Anterior cingulate cortex (tissue), 58 donors: ENCODE results near the gene PARP9.
"Not testable (repeated sequence)": the region's sequence is repeated elsewhere in the genome, so short reads cannot be mapped to it uniquely, and the experiment has no call there.

Experiments
- DNase-seq, 58 donors: peaks; one replicate each; lab custom pipeline; 2025; lab: John Stamatoyannopoulos, UW

PARP9 gene

DNA sequence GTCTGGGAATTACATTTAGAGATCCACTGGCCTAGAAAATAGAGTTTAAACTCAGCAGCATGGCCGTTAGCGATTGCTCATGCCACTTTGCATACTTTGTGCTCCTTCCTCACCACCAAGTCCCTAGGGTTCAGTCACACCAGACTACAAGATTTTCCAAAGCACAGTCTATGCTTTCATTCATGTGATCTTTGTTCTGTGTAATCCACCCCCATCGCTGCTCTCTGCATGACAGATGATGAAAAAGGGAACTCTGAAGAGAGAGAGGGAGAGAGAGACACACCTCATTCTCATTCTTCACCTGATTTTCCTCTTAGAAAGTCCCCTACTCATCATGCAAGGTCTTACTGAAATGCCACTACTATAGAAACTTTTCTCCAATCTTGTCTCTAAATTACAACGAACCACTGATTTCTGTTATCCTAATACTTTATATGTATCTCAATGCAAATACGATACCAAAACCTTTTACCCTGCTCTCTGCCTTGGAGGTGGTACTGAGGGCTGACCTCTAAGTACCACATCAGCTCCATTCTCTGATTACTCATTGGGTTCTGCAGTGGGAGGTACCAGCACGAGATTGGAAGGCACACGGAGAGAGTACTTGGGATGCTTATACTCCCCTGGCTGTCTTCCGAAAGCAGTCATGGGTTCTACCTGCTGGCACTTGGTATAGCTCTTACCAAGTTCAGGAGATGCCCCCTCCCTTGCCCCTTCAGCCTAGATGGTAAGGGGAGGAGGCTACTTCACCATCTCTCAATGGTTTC, 12.3 kb upstream of the PARP9 start:
- no peak for DNase-seq

DNA sequence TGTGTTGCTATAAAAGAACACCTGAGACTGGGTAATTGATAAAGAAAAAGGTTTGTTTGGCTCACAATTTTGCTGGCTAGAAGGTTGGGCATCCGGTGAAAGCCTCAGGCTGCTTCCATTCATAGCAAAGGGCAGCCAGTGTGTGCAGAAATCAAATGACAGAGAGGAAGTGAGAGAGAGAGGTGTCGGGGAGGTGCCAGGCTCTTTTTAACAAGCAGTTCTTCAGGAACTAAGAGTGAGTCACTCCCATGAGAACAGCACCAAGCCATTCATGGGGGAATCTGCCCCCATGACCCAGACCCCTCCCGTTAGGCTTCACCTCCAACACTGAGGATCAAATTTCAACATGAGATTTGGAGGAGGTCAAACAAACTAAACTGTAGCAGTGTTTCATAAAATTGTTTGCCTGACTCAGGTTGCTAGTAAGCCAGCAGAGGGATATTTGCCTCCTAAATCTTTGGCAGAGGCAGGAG, 8.9 kb upstream of the PARP9 start:
- no peak for DNase-seq

DNA sequence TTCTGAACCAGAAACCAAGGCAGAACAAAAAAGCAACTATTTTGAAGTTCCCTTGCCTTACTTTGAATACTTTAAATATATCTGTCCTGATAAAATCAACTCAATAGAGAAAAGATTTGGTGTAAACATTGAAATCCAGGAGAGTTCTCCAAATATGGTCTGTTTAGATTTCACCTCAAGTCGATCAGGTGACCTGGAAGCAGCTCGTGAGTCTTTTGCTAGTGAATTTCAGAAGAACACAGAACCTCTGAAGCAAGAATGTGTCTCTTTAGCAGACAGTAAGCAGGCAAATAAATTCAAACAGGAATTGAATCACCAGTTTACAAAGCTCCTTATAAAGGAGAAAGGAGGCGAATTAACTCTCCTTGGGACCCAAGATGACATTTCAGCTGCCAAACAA, 4.7 kb upstream of the PARP9 start:
- no peak for DNase-seq

DNA sequence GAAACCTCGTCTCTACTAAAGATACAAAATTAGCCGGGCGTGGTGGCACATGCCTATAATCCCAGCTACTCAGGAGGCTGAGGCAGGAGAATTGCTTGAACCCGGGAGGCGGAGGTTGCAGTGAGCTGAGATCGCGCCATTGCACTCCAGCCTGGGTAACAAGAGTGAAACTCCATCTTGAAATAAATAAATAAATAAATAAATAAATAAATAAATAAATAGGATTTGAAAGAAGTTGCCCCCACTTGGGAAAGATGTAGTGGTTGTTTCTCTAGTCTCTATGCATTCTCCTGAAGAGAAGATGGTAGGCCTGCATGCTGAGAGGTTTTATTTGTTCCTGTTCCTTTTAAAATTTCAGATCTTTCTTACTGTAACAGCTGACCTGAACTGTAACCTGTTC, 4.0 kb upstream of the PARP9 start:
- not testable (repeated sequence) for DNase-seq

DNA sequence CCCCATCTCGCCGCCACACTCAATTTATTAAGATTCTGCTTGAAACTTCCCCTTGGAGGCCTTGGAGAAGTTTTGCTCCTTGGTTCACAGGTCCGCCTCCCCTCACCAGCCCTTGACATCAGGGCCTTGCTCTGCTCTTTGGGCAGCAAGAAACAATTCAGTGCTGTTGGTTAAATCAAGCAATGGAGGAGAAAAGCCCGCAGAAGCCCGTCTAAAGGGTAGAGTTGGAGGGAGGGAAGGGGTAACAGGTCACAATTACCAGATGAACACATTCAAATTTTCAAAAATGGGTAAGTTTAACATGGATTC, 429 bp downstream of the PARP9 start:
- peak in 1 of 58 donors; percentile 7 for DNase-seq

DNA sequence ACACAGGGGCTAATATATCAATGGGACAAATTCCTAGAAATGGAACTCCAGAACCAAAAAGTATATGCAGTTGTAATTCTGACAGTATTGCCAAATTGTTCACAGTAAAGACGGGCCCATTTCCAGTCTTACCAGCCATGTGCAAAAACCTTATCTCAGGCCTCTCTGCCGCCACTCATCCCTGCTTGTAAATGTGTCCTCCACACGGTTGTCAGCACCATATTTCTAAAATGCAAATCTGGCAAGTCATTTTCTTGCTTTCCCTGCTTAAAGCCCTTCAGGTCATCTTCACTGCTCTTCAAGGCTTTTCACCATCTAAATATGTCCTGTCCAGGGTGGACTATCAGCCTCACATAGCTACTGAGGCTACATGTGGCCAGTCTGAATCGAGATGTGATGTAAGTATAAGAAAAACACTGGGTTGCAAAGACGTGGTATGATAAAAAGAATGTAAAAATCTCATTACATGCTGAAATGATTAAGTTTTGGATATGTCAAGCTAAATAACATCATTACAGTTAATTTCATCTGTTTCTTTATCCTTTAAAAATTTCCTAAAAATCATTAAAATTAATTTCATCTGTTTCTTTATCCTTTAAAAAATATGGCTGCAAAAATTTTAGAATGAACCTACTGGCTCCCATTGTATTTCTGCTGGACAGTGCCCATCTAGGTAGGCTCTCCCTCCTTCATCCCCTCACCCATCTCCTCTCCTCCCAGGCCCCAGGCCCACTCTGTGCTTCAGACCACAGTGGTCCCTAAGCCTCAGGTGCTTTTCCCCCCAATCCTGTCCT, 980 bp downstream of the PARP9 start:
- DNase-seq = no peak

DNA sequence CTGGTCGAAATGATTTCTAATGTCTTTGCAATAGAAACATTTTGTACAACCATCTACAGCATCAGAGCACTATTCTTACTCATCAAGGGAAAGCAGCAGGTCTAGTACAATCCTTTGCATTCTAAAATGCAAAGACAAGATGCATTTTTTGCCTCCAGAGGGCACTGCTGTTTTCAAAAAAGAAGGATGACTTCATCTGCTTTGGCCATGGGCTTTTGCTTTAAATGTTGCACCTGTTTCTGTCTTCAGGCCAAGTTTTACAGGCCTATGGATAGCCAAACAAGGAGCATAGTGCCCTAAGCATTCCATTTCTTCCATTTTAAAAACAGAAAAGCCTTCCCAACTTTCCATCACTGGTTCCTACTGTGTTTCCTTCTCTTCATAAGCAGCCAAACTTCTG, 3.4 kb downstream of the PARP9 start:
- peak in 3 of 58 donors; percentile 0 to 24 (median 3) for DNase-seq

DNA sequence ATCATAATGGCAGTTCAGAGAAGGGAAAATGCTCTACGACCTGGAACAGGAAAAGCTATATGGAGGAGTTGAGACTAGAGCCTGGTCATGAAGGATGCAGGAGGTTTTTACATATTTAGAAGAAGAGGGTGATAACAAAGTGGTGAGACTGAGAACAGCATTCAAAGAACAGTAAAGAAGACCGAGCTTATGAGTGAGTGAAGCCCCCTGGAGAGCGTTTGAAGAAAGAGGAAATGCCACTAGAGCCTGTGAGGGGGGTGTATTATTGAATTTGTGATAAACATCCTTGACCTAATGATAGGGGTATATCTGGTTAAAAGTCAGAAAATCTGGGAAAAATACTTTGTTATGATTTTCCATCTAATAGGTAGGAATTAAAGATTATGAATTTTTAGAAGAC, 4.2 kb downstream of the PARP9 start:
- no peak for DNase-seq

DNA sequence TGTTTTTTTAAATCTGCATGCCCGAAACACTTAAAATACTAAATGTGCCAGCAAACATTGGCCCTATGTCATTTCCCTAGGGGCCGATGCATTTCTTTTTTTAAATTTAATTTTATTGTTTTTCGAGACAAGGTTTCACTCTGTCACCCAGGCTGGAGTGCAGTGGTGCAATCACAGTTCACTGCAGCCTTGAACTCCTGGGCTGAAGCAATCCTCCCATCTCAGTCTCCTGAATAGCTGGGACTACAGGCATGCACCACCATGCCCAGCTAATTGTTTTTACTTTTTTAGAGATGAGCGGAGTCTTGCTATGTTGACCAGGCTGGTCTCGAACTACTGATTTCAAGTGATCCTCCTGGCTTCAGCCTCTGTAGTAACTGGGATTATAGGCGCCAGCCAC, 5.5 kb downstream of the PARP9 start:
- no peak for DNase-seq

DNA sequence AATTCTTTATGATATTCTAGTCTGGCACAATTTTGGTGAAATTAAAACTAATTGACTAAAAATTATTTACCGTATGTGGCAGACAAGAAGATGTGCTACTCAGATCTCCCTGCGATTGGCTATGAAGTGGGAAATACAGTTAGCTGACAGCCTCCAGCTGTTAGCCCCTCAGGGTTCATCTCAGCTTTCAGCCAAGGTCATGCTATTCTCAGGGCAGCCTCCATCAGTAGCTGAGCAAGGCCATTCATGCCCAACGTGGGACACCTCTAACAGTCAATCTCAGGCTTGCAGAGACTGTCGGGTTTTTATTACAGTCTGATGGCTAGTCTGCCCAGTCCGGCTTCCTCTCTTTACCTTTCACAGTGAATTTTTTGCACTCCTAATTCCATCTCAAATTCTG, 6.7 kb downstream of the PARP9 start:
- DNase-seq = no peak

DNA sequence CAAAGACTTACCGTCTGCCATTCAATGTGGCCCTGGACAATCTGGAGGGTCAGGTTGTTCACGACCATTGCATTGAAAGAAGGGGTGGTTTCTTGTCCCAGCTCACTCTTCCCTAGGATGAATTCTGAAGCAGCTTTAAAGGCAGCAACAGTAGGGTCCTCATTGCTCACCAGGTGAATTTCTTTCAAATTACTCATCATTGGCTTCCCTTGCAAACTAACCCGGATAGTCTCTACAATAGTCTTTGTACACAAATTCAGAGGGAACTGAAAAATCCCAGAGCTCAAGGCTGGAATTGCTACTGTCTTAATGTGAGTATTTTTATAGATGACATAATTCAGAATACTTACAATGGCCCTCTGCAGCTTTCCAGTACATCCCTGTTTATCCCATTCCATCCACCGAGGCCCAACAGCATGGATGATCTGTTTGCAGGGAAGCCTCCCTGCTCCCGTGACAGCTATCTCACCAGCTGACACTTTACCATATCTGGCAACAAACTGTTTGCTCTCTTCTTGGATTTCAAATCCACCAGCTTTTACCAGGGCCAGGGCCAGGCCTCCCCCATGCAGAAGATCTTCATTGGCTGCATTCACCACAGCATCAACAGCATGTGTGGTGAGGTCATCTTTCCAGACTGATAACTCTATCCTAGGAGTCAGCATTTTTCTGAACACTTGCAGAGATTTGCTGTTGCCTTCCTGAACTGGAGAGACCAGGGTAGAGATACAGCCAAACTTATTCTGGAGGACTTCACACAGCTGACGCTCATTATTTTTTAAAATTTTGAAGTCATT, 8.6 kb downstream of the PARP9 start:
- DNase-seq = no peak

DNA sequence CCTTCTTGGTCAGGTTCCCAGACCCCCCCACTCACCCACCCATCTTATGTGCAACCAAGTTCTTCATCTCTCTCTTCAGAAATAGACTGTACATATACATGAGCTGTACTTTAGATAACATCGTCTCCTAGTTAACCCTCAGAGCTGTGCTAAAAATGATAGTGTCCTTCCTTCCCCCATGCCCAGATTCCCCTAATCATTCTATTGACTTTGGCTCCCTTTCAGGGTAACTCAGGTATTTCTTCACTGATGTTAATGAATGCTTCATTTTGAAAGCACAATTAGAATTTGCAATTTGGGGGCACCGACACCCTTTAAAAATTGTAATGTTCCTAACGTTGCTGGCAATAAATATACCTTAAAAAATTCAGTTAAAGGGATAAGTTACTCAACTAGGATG, 10.9 kb downstream of the PARP9 start:
- no peak for DNase-seq

DNA sequence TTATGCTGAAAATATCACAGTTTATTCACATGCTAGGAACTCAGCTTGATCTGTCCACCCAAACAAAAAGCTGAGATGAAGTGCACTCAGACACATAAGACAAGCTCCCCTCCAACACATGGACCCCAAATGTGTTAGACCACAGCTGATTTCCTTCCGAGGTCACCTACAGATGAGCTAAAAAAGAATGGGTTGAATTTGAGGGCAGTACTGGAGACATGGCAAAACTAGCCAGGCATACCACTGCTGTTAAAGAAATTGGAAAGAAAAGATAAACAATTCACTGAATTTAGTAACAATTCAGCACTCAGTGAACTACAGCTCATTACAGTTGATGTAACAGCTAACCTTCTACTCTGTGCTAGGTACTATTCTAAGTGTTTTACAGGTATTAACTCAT, 15.5 kb downstream of the PARP9 start:
- DNase-seq = no peak

DNA sequence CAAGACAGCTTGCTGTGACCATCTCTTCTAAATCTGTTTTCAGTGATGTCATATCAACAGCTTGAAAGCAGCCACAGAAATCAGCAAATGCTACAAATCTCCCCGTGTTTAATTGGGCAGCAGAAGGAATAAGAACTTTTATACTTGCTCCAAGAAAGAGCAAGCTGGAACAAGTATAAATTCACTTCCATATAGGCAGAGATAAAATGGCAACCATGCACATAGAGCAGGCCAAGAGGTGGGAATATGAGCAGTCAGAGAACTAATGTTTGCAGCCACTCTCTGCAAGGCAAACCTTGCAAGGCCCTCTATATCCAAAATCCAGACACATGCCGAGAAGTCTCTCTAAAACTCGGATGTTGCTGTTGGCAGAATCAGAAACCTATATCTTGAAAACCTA, 16.0 kb downstream of the PARP9 start:
- no peak for DNase-seq

DNA sequence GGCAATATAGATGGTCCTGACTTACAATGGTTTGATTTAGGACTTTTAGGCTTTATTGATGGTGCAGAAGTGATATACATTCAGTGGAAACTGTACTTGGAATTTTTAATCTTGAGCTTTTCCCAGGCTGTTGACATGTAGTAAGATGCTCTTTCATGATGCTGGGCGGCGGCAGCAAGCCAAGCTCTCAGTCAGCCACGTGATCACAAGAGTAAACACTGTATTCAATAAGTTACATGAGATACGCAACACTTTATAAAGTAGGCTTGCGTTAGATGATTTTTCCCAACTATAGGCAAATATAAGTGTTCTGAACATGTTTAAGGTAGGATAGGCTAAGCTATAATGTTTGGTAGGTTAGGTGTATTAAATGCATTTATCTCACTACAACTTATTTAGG, 17.9 kb downstream of the PARP9 start:
- DNase-seq = no peak

DNA sequence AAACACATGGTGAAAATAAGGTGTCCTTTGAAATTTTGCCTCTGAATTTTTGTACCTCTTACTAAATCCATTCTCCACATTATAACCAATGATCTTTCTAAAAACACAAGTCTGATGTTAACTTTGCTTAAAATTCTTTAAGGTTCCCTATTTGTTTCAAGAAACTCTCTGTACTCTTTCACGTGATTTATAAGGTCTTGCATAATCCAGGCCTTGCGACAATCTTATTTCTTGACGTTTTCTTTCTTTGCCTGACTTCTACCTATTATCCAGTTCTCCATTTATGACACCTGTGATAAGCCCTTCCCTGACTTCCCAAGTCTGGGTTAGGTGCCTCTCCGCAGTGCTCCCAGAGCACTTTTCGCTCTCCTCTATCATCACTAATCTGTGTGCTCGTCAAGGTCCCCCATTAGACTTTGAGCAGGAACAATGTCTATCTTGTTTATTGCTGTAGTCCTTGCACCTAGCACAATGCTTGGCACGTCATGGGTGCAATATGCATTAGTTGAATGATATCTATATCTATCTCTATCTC, 25.1 kb downstream of the PARP9 start:
- no peak for DNase-seq

DNA sequence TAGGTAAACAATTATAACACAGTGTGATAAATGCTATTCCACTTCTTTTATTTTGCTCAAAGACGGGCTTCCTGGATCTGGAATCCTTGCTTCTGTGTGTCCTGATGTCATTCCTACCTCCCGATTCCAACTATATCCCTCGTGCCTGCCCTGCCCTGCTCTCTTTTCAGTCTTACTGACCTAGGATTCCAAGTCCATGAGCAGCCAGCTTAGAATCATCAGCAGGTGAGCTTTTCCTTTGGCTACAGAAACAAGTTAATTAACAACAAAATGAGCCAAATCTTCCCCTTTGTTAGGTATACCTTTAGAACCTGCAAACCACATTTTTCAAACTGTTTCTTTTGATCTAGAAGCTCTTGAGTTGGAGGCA, 27.5 kb downstream of the PARP9 start:
- DNase-seq = no peak

DNA sequence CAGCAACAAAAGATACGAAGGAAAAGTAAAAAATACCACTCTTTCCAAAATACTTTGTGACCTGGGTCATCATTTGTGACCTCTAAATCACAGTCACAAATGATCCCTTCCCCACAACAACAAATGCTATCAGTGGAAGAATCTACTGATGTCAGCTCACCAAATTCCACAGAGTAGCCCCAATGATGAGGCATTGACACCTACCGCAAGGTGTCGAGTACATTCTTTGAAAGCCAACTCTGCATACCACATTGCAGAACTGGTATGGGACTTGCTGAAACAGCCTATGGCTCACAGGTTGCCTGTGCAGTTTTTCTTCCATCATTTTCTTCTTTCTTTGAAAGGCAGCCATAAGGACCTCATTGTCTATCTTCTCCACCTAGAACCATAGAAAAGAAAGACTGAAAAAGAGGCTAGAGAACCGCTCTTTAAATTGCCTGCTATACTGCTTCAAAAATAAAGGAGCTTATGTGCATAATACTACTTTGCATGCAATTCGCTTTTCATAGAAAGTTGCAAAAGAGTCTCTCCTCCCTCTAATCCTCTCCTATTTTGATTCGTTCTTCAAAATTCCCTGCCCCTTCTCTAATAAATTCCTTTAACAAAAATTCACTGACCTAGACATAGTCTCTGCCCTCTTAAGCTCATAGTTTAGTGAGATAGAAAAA, 28.0 kb downstream of the PARP9 start:
- DNase-seq = no peak

DNA sequence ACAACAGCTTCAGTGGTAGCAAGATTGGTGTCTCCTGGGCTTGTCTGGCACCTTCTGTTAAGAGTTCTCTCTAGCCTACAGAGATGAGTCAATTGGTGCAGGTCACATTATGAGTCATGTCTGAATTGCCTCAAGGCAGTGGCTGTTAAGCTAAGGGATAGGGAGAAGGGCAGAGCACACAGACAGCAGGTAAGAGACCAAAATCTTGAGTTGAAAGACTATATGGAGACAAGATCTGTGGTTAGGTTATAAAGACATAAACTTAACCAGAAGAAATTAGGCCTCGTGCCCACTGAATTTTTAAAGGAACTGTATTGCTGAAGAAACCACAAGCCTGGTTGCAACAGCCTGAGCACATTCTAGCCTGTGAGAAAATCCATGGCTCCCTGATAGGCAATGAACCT, 30.2 kb downstream of the PARP9 start:
- DNase-seq = no peak

DNA sequence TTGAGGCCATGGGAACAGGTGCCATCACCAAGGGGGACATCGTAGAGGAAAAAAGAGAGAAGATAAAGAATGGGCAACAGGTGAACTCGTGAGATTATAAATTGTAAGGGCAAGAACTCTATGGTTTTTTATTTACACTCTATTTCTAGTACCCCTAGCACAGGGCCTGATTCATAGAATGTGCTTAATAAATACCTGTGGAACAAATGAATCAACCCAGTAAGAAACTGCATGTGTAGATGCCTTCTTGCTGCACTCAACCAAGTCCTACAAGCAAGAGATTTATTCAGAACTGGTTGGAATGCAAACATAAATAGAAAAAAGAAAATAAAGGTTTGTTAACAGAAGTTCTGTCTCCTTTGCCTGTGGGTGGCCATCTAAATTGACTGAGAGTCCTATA, 30.6 kb downstream of the PARP9 start:
- no peak for DNase-seq

DNA sequence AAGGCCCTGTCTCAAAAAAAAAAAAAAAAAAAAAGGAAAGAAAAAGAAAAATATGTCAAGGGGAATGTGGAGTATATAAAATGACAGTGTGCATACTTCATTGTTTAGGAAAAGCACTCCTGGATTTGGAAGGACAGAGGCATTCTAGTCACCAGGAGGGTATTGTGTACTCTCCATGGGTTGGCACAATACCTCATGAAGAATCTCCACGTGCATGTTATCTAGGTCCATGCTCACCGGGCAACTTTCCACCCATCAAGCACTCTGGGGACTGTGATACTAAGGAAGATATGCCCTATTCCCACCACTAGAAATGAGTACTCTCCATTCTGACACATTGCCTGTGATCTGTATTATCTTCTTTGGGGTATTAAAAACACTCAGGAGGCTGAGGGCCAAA, 33.9 kb downstream of the PARP9 start:
- DNase-seq = no peak
